ENCODE measurements around the gene GREM1.

GREM1 gene

DNA sequence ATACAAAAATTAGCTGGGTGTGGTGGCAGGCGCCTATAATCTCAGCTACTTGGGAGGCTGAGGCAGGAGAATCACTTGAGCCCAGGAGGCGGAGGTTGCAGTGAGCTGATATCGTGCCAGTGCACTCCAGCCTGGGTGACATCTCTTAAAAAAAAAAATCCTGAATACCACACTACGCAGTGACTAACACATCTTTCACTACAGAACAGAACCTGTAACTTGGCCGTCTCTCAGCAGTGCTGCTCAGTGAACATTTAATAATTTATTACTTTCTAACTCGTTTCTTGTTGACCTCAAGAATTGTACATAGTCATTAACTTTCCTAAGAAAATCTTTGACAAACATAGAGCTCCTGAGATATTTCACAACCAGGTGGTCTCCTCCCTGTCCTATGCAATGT lies 3.8 kb downstream of the GREM1 start:
- H3K4me3 ChIP-seq (ENCODE audit: low read depth, low read length): no peak overlapping the region
- no peak for TF ChIP-seq CTCF (IDR thresholded peaks at IDR 0.05; ENCODE audit: low read depth, low read length)

GRCh38 chr15:32722136-32722535 lies 4.3 kb downstream of the GREM1 start:
- TF ChIP-seq CTCF (IDR thresholded peaks at IDR 0.05; ENCODE audit: low read depth, low read length): no peak
- H3K4me3 ChIP-seq (ENCODE audit: low read depth, low read length): no peak overlapping the region

- TF ChIP-seq CTCF (IDR thresholded peaks at IDR 0.05; ENCODE audit: low read depth, low read length): no peak
- no peak overlapping the region for H3K4me3 ChIP-seq (ENCODE audit: low read depth, low read length)
Measured at GRCh38 chr15:32723171-32723948, 5.6 kb downstream of the GREM1 start.

- TF ChIP-seq CTCF (IDR thresholded peaks at IDR 0.05; ENCODE audit: low read depth, low read length): no peak
- H3K4me3 ChIP-seq (ENCODE audit: low read depth, low read length): no peak overlapping the region
Measured at GRCh38 chr15:32729700-32730395, 12.0 kb downstream of the GREM1 start.

GRCh38 chr15:32730677-32731654 lies 13.2 kb downstream of the GREM1 start:
- no peak overlapping the region for H3K4me3 ChIP-seq (ENCODE audit: low read depth, low read length)

DNA sequence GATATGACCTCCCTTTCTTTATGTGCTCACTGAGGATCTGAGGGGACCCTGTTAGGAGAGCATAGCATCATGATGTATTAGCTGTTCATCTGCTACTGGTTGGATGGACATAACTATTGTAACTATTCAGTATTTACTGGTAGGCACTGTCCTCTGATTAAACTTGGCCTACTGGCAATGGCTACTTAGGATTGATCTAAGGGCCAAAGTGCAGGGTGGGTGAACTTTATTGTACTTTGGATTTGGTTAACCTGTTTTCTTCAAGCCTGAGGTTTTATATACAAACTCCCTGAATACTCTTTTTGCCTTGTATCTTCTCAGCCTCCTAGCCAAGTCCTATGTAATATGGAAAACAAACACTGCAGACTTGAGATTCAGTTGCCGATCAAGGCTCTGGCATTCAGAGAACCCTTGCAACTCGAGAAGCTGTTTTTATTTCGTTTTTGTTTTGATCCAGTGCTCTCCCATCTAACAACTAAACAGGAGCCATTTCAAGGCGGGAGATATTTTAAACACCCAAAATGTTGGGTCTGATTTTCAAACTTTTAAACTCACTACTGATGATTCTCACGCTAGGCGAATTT lies 14.9 kb downstream of the GREM1 start:
- TF ChIP-seq CTCF (IDR thresholded peaks at IDR 0.05; ENCODE audit: low read depth, low read length): no peak
- H3K4me3 ChIP-seq (ENCODE audit: low read depth, low read length): no peak overlapping the region

More at GRCh38 chr15:32730677-32731654, 13.2 kb downstream of the GREM1 start:
- TF ChIP-seq CTCF (IDR thresholded peaks at IDR 0.05; ENCODE audit: low read depth, low read length): no peak

Measured in WI38 (cell line).